ENCODE measurements around the gene S100A16.
A peak's percentile ranks its signal among the peaks of the same experiment; 100 is the strongest.
"Not testable (repeated sequence)": the region's sequence is repeated elsewhere in the genome, so short reads cannot be mapped to it uniquely, and the experiment has no call there.

Gene S100A16

GRCh38 chr1:153585006-153585405, 27.9 kb downstream of the S100A16 start:
- no peak for DNase-seq (ENCODE audit: low read depth)

- no peak for DNase-seq (ENCODE audit: low read depth)
Observed at GRCh38 chr1:153583976-153584375, 29.0 kb downstream of the S100A16 start.

DNA sequence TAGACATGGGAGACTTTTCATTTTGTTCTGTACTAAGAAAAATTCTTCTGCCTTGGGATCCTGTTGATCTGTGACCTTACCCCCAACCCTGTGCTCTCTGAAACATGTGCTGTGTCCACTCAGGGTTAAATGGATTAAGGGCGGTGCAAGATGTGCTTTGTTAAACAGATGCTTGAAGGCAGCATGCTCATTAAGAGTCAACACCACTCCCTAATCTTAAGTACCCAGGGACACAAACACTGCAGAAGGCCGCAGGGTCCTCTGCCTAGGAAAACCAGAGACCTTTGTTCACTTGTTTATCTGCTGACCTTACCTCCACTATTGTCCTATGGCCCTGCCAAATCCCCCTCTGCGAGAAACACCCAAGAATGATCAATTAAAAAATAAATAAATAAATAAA, 29.4 kb downstream of the S100A16 start:
- DNase-seq (ENCODE audit: low read depth), result not testable (repeated sequence)

DNA sequence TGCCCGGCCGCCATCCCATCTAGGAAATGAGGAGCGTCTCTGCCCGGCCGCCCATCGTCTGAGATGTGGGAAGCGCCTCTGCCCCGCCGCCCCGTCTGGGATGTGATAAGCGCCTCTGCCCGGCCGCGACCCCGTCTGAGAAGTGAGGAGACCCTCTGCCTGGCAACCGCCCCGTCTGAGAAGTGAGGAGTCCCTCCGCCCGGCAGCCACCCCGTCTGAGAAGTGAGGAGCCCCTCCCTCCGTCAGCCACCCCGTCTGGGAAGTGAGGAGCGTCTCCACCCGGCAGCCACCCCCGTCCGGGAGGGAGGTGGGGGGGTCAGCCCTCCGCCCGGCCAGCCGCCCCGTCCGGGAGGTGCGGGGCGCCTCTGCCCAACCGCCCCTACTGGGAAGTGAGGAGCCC, 30.1 kb downstream of the S100A16 start:
- DNase-seq (ENCODE audit: low read depth), result not testable (repeated sequence)

DNA sequence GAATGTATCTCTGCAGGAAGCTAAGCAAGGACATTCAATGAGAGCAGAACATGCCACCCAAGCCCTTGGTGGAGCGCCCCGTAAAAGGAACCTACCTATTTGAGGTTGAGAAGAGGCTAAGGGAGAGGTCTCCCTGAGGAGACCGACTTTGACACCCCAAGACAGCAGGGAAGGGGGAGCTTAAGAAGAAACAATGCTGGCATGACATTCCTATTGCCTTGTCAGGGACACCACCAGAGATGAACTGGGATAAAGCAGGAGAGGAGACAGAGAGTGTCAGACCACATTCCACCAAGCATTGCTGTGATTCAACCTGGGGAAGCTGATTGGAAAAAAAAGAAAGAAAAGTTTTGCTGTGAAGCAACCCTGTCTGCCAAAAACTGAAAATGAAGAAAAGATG, 34.0 kb downstream of the S100A16 start:
- DNase-seq (ENCODE audit: low read depth), result no peak

GRCh38 chr1:153578490-153578889, 34.4 kb downstream of the S100A16 start:
- DNase-seq (ENCODE audit: low read depth), result no peak

DNA sequence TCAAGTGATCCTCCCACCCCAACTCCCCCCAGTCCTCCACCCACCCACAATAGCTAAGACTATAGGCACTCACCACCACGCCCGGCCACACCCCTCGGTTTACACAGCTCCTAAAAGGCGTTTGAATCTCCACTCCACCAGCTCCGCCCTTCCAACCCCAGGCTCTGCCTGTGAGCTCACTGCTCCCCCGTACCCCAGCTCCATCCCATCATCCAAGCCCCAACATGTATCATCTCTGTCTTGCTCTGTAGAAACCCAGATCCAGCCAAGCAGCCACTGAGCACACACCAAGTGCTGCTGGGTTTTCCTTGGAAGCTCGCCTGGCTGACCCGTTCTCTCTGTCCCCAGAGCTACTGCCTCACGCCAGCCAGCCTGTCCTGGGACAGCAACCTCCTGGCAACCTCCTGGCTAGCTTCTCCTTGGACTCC, 35.3 kb downstream of the S100A16 start:
- DNase-seq (ENCODE audit: low read depth), result no peak

DNA sequence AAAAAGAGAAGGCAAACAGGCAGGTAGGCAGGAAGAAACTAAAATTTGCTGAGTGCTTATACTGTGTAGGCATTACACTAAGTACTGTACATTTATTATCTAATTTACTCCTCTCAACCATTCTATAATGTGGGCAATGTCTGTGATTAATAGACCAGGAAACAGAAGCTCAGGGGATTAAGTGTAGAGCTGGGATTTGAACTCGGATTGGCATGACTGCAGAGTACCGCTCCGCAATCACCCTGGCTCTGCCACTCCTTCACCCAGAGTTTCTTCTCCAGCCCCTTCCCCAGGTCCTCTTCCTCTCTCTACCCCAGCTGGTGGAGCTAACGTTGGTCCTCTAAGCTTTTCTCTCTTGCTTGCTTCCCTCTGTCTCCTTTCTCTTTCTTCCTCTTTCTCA, 35.8 kb downstream of the S100A16 start:
- no peak for DNase-seq (ENCODE audit: low read depth)

GRCh38 chr1:153575497-153575896, 37.4 kb downstream of the S100A16 start:
- not testable (repeated sequence) for DNase-seq (ENCODE audit: low read depth)

DNA sequence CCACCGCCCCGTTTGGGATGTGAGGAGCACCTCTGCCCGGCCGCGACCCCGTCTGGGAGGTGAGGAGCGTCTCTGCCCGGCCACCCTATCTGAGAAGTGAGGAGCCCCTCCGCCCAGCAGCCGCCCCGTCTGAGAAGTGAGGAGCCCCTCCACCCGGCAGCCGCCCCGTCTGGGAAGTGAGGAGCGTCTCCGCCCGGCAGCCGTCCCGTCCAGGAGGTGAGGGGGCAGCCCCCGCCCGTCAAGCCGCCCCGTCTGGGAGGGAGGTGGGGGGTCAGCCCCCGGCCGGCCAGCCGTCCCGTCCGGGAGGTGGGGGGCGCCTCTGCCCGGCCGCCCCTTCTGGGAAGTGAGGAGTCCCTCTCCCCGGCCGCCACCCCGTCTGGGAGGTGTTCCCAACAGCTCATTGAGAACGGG, 37.9 kb downstream of the S100A16 start:
- not testable (repeated sequence) for DNase-seq (ENCODE audit: low read depth)

DNA sequence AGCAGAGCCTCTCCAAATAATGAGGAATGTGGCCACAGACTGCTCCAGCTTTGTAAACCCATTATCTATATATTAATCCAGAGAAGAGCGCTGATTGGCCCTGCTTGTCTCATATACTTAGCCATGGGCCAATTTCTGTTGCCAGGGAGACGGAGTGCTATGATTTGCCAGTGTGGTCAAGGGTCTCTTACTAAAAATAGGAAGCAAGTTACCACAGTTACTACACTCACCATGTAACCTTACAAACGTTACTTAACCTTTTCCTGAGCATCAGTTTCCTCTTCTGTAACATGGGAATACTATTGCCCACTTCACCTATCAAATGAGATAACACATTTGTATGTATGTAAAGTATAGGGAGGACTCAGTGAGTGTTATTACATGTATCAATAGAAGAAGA, 39.6 kb downstream of the S100A16 start:
- no peak for DNase-seq (ENCODE audit: low read depth)

GRCh38 chr1:153572569-153573015, 40.3 kb downstream of the S100A16 start:
- DNase-seq (ENCODE audit: low read depth), result peak; percentile 20

GRCh38 chr1:153571706-153572105, 41.2 kb downstream of the S100A16 start:
- no peak for DNase-seq (ENCODE audit: low read depth)

- DNase-seq (ENCODE audit: low read depth), result no peak
Observed at GRCh38 chr1:153570874-153571273, 42.1 kb downstream of the S100A16 start.

- no peak for DNase-seq (ENCODE audit: low read depth)
Observed at GRCh38 chr1:153569465-153569864, 43.5 kb downstream of the S100A16 start.

DNA sequence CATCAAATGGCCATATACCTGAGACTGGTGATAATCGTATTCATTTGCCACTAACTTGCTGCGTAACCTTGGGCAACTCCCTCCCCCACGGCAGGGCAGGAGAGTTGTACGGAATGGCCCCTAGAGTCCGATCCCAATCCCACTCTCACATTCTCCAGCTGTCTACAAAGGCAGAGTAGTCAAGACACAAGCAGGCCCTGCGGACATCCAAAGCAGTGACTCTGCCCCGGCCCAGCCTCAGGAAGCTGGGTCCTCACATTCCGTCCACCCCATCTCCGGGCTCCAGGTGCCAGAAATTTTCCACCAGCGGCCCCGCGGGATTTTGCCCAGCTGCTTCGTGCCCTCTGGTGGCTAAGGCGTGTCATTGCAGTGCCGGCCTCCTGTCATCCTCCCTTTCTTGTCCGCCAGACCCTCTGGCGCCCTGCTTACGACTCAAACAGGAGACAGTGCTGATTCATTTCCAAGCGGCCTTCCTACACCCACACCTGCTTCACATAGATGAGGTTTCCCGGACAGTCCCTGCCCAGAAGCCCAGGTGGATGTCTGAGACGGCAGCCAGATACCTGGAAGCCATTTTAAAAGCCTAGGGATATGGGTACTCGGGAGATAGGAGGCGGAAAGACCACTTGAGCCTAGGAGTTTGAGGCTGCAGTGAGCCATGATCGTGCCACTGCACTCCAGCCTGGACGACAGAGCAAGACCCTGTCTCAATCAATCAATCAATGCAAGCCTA, 44.4 kb downstream of the S100A16 start:
- peak; percentile 73 for DNase-seq (ENCODE audit: low read depth)

DNA sequence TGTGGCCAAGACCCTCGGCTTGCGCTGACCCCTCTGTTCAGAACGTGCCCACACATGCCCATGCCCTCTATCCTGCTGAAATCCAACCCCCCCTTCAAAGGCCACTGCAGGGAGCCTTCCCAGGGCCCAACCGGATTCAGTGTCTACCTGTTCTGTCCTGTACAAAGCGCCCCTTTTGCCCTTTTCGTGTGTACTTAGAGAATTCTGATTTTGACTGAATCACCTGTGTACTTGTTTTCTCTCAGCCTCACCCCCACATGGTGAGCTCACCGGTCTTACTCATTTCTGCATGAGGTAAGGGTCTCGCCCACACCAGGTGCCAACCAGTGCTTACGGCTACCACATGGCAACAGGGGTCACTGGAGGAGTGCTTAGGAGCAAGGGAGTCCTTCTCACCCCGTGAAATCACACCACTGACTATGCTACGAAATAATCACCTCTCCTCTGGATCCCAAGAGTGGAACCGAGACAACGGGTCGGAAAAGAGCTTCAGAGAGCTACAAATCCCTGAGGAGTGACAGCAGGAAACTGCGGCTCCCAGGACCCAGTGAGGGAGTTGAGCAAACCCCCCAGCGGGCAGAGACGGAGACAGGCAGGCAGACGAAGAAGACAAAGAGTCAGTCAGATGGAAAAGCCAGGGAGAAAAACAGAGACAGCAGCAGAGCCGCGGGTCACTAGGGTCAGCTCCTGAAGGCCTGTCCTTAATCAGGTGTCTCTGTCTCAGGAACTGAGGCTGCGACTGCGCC, 45.1 kb downstream of the S100A16 start:
- no peak for DNase-seq (ENCODE audit: low read depth)

- DNase-seq (ENCODE audit: low read depth), result peak; percentile 98
Observed at GRCh38 chr1:153566414-153567371, 46.2 kb downstream of the S100A16 start.

GRCh38 chr1:153565529-153566374, 47.2 kb downstream of the S100A16 start, which contains the start of gene S100A2:
Gene S100A2, minus strand, starts transcription at chr1:153565844. Its CDS starts 1,967 bp downstream, at chr1:153563877.
- DNase-seq (ENCODE audit: low read depth), result no peak

DNA sequence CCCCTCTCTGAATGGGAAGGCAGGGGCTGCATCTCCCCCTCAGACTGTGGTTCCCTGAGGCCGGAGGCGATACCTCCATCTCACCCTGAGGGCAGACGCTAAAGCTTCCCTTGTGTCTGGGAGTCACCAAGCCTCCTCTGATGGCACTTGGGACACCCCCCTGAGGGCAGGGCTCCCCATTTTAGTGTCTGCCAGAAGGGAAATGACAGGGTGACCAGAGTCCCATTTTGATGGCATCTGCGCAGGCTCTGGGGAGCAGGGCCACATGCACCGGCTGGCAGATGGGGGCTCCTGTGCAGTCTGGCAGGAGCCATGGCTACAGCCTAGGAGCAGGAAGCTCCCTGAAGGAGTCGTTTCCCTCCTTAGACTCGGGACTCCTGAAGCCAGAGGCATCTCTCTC, 48.9 kb downstream of the S100A16 start:
- no peak for DNase-seq (ENCODE audit: low read depth)

GRCh38 chr1:153563483-153563901, 49.4 kb downstream of the S100A16 start:
- no peak for DNase-seq (ENCODE audit: low read depth)

Measured in CMK (cell line).